WTC11 (cell line): Measurements from ENCODE around the gene SAP30BP. TPM values are rescaled to one million over a fixed set of nuclear protein-coding genes. Genes with fewer than 3 reads are reported as not detected.

Experiments used
- ATAC-seq: fragments of 200-7000 bp; cut with Tn5 transposase; 2 replicates; pipeline ENCODE4 v1.10.0; 2021; ENCODE audit warnings: mild to moderate bottlenecking, moderate library complexity
- CTCF ChIA-PET: fragments of 300-600 bp; sonication (Branson Sonifier 250); formaldehyde crosslinking; loops from one replicate; lab custom pipeline; 2021; ENCODE audit warnings: antibody characterized with exemption; lab: Charles Lee
- POLR2A ChIA-PET: fragments of 350-600 bp; sonication (Branson Sonifier 250); formaldehyde crosslinking; loops from one replicate; lab custom pipeline; 2021; ENCODE audit warnings: antibody characterized with exemption; lab: Charles Lee
- DNase-seq: peaks from one replicate; pipeline ENCODE4 v3.0.0; 2021; ENCODE audit warnings: low spot score
- H3K27ac Mint-ChIP-seq: 2 replicates; pipeline ENCODE4 v1.8.0; 2021; ENCODE audit warnings: mixed read lengths
- H3K27me3 Mint-ChIP-seq: 2 replicates; pipeline ENCODE4 v1.8.0; 2021; ENCODE audit warnings: low read depth, mild to moderate bottlenecking, moderate library complexity, mixed read lengths
- H3K36me3 Mint-ChIP-seq: 2 replicates; pipeline ENCODE4 v1.8.0; 2021; ENCODE audit warnings: mixed read lengths
- H3K4me1 Mint-ChIP-seq: 2 replicates; pipeline ENCODE4 v1.8.0; 2022; ENCODE audit warnings: mixed read lengths
- H3K4me3 Mint-ChIP-seq: 2 replicates; pipeline ENCODE4 v1.8.0; 2021; ENCODE audit warnings: mild to moderate bottlenecking, moderate library complexity, mixed read lengths
- H3K9me3 Mint-ChIP-seq: 2 replicates; pipeline ENCODE4 v1.8.0; 2021; ENCODE audit warnings: mixed read lengths
- ELF4 ChIP-seq: sonication (generic); formaldehyde crosslinking; IDR thresholded peaks from 2 replicates; pipeline ENCODE4 v1.8.1; 2022; ENCODE audit warnings: low read depth, mild to moderate bottlenecking, moderate library complexity, missing genetic modification reagents
- FOXP4 ChIP-seq: sonication (generic); formaldehyde crosslinking; IDR thresholded peaks from 2 replicates; pipeline ENCODE4 v1.8.0; 2022; ENCODE audit warnings: mild to moderate bottlenecking, missing genetic modification reagents
- GABPB1 ChIP-seq: sonication (generic); formaldehyde crosslinking; IDR thresholded peaks from 2 replicates; pipeline ENCODE4 v1.8.1; 2023; ENCODE audit warnings: mild to moderate bottlenecking, missing genetic modification reagents
- IRF2 ChIP-seq: sonication (generic); formaldehyde crosslinking; IDR thresholded peaks from 2 replicates; pipeline ENCODE4 v1.8.0; 2022; ENCODE audit warnings: low read depth, missing genetic modification reagents, borderline replicate concordance
- OVOL2 ChIP-seq: fragments of 250-450 bp; sonication (Bioruptor Pico); IDR thresholded peaks from 2 replicates; pipeline ENCODE4 v1.9.0; 2021; ENCODE audit warnings: mild to moderate bottlenecking, borderline replicate concordance
- PREB ChIP-seq: sonication (generic); formaldehyde crosslinking; IDR thresholded peaks from 2 replicates; pipeline ENCODE4 v1.8.1; 2022; ENCODE audit warnings: mild to moderate bottlenecking, missing genetic modification reagents, moderate library complexity, borderline replicate concordance
- TEAD4 ChIP-seq: sonication (generic); formaldehyde crosslinking; IDR thresholded peaks from 2 replicates; pipeline ENCODE4 v1.8.0; 2022; ENCODE audit warnings: mild to moderate bottlenecking, missing genetic modification reagents
- ZNF121 ChIP-seq: sonication (generic); formaldehyde crosslinking; IDR thresholded peaks from 2 replicates; pipeline ENCODE4 v1.8.0; 2023; ENCODE audit warnings: missing genetic modification reagents
- ZNF219 ChIP-seq: sonication (generic); formaldehyde crosslinking; IDR thresholded peaks from 2 replicates; pipeline ENCODE4 v1.8.0; 2023; ENCODE audit warnings: missing genetic modification reagents, mild to moderate bottlenecking, borderline replicate concordance
- ZNF281 ChIP-seq: sonication (generic); formaldehyde crosslinking; IDR thresholded peaks from 2 replicates; pipeline ENCODE4 v1.8.0; 2023; ENCODE audit warnings: mild to moderate bottlenecking, missing genetic modification reagents
- ZNF396 ChIP-seq: fragments of 250-450 bp; sonication (Bioruptor Pico); IDR thresholded peaks from 2 replicates; pipeline ENCODE4 v1.8.0; 2021; ENCODE audit warnings: mild to moderate bottlenecking, moderate library complexity, borderline replicate concordance
- total RNA-seq: library from RNA; stranded (reverse); gene quantifications from 3 replicates; pipeline ENCODE4 v1.2.3, GENCODE V29; 2021
- TF ChIP-seq, protein P1 (sequence below): sonication (generic); formaldehyde crosslinking; conservative IDR thresholded peaks from 2 replicates; pipeline ENCODE4 v1.8.1; 2023; ENCODE audit warnings: mild to moderate bottlenecking, low read depth, missing genetic modification reagents, moderate library complexity
- TF ChIP-seq, protein P2 (sequence below): fragments of 250-450 bp; sonication (Bioruptor Pico); IDR thresholded peaks from 2 replicates; pipeline ENCODE4 v1.9.0; 2021; ENCODE audit warnings: mild to moderate bottlenecking
- TF ChIP-seq, protein P3 (sequence below): fragments of 250-450 bp; sonication (Bioruptor Pico); conservative IDR thresholded peaks from 2 replicates; pipeline ENCODE4 v1.9.0; 2021; ENCODE audit warnings: mild to moderate bottlenecking

Gene SAP30BP
- total RNA-seq, 1 experiment from 2014 or later: 86.8 TPM

DNA sequence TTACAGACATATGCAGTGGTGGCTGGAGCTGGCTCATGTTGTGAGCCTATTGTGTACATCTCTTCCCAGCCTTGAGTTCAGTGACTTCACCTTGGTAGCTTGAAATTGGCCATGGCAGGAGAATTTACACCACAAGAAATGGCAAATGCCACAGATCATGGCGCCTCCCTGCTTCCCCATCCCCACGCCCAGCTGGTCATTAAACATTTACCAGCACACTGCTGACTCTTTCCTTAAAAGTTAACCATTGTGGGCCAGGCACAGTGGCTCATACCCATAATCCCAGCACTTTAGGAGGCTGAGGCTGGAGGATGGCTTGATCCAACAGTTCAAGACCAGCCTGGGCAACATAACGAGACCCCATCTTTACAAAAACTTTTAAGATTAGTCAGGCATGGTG lies 31.5 kb downstream of the SAP30BP start:
- H3K36me3 Mint-ChIP-seq: peaks cover 51% of the 10 kb centered on the region
- CTCF ChIA-PET: interaction anchor here (0.9 to 1.6 kb wide), 4 partner anchors 21 to 66 kb away, joined by 3 to 5 read pairs (median 4); partner anchors contain the start of genes ITGB4 and SMIM5

DNA sequence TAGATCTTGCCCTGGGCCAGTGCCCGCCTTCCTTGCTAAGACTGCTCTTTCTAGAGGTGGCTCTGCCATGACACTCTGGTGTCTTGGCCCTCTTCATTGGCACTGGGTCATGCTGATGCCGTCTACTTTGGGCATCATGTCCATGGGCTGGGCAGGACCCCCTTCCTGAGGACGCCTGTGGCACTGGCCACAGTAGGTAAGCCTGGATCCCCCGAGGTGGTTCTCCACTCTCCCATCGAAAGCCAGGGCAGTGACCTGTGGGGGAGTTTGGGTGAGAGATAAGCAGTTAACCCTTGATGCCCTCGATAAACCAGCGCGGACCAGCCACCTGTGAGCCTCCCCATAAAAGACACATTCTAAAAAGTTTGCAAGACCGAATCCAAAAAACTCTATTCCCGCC lies 34.1 kb downstream of the SAP30BP start:
- DNase-seq: no peak
- ChIA-PET POLR2A (interaction anchor here (0.6 kb wide), 1 partner anchor 17 kb away, joined by 3 read pairs; no protein-coding TSS in a partner anchor), CTCF (interaction anchor here (0.6 kb wide), 1 partner anchor 20 kb away, joined by 4 read pairs; the partner anchor contains the start of gene ITGB4)
- TF ChIP-seq OVOL2 (CRISPR knock-in tag) (no peak), GABPB1 (CRISPR knock-in tag) (no peak), TEAD4 (no peak), IRF2 (CRISPR knock-in tag) (no peak), PREB (CRISPR knock-in tag) (no peak)
- TF ChIP-seq, protein P1, sequence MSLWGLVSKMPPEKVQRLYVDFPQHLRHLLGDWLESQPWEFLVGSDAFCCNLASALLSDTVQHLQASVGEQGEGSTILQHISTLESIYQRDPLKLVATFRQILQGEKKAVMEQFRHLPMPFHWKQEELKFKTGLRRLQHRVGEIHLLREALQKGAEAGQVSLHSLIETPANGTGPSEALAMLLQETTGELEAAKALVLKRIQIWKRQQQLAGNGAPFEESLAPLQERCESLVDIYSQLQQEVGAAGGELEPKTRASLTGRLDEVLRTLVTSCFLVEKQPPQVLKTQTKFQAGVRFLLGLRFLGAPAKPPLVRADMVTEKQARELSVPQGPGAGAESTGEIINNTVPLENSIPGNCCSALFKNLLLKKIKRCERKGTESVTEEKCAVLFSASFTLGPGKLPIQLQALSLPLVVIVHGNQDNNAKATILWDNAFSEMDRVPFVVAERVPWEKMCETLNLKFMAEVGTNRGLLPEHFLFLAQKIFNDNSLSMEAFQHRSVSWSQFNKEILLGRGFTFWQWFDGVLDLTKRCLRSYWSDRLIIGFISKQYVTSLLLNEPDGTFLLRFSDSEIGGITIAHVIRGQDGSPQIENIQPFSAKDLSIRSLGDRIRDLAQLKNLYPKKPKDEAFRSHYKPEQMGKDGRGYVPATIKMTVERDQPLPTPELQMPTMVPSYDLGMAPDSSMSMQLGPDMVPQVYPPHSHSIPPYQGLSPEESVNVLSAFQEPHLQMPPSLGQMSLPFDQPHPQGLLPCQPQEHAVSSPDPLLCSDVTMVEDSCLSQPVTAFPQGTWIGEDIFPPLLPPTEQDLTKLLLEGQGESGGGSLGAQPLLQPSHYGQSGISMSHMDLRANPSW (CRISPR knock-in tag): no peak
- TF ChIP-seq, protein P2, sequence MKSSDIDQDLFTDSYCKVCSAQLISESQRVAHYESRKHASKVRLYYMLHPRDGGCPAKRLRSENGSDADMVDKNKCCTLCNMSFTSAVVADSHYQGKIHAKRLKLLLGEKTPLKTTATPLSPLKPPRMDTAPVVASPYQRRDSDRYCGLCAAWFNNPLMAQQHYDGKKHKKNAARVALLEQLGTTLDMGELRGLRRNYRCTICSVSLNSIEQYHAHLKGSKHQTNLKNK: no peak
- no peak for ATAC-seq
- no peak overlapping the region for H3K4me3 Mint-ChIP-seq
- H3K9me3 Mint-ChIP-seq: no peaks in the 10 kb centered on the region
- peaks cover 51% of the 10 kb centered on the region for H3K36me3 Mint-ChIP-seq
- no peaks in the 10 kb centered on the region for H3K4me1 Mint-ChIP-seq
- H3K27ac Mint-ChIP-seq: no peak overlapping the region
- no peaks in the 10 kb centered on the region; the same call in 1 of the 2 replicates for H3K27me3 Mint-ChIP-seq

More for the DNA sequence above, 31.5 kb downstream of the SAP30BP start:
- H3K27me3 Mint-ChIP-seq: no peaks in the 10 kb centered on the region; the same call in 1 of the 2 replicates
- H3K4me1 Mint-ChIP-seq: peaks cover 4% of the 10 kb centered on the region
- POLR2A ChIA-PET: no interaction called here
- DNase-seq (no peak), ATAC-seq (no peak)
- no peaks in the 10 kb centered on the region for H3K9me3 Mint-ChIP-seq
- no peak overlapping the region for H3K4me3 Mint-ChIP-seq
- TF ChIP-seq, protein P3, sequence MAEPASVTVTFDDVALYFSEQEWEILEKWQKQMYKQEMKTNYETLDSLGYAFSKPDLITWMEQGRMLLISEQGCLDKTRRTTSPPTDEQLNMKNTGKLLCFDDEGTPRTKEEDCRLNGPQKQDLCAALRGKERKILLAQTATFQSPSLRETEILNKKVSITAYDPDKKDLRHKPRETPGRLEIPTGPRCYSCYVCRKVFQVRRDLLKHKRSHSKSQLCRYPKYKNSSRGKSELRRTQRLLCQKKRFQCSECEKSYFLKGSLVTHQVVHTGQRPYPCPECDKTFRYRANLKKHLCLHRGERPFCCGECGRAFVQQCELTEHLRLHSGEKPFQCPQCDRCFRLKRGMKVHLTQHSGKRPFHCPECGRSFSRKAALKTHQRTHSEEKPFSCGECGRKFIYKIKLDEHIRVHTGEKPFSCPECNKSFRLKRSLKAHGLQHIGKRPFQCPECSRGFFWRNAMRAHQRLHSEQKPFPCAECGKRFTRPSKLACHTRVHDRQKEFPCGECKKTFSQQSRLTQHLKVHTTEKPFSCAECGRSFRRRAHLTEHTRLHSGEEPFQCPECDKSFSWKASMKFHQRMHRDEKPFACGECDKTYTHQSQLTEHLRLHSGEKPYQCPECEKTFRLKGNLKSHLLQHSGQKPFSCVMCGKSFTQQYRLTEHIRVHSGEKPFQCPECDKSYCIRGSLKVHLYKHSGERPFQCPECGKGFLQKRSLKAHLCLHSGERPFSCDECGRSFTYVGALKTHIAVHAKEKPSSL (CRISPR knock-in tag): no peak
- TF ChIP-seq ZNF281 (CRISPR knock-in tag): no peak
- TF ChIP-seq ZNF121 (CRISPR knock-in tag): no peak
- no peak for TF ChIP-seq ZNF219 (CRISPR knock-in tag)
- no peak for TF ChIP-seq ELF4 (CRISPR knock-in tag)
- TF ChIP-seq ZNF396 (CRISPR knock-in tag): no peak
- TF ChIP-seq FOXP4 (CRISPR knock-in tag): no peak
- no peak overlapping the region for H3K27ac Mint-ChIP-seq
